ENCODE results near the gene GATM.
"Not testable (repeated sequence)": the region's sequence is repeated elsewhere in the genome, so short reads cannot be mapped to it uniquely, and the experiment has no call there.

The GATM gene

GRCh38 chr15:45347989-45348388 is 30.4 kb downstream of the GATM start:
- DNase-seq, result no peak

- DNase-seq, result no peak
Observed at GRCh38 chr15:45347033-45347432, 31.3 kb downstream of the GATM start.

GRCh38 chr15:45346381-45346780 is 32.0 kb downstream of the GATM start:
- no peak for DNase-seq

GRCh38 chr15:45343258-45343860 is 35.0 kb downstream of the GATM start:
- DNase-seq, result no peak

- DNase-seq, result no peak
Observed at GRCh38 chr15:45341790-45342189, 36.6 kb downstream of the GATM start.

- DNase-seq, result no peak
Observed at GRCh38 chr15:45340429-45340828, 37.9 kb downstream of the GATM start.

GRCh38 chr15:45338417-45338816 is 39.9 kb downstream of the GATM start:
- no peak for DNase-seq

GRCh38 chr15:45337224-45337623 is 41.1 kb downstream of the GATM start:
- DNase-seq, result no peak

GRCh38 chr15:45333550-45333949 is 44.8 kb downstream of the GATM start:
- DNase-seq, result no peak

GRCh38 chr15:45332694-45333093 is 45.6 kb downstream of the GATM start:
- DNase-seq, result no peak

GRCh38 chr15:45331972-45332371 is 46.4 kb downstream of the GATM start:
- no peak for DNase-seq

- DNase-seq, result no peak
Observed at GRCh38 chr15:45328663-45329062, 49.7 kb downstream of the GATM start.

- no peak for DNase-seq
Observed at GRCh38 chr15:45326741-45327140, 51.6 kb downstream of the GATM start.

- DNase-seq, result no peak
Observed at GRCh38 chr15:45326280-45326679, 52.1 kb downstream of the GATM start.

- DNase-seq, result no peak
Observed at GRCh38 chr15:45320581-45321205, 57.7 kb downstream of the GATM start.

GRCh38 chr15:45319472-45320214 is 58.7 kb downstream of the GATM start:
- DNase-seq, result no peak

- no peak for DNase-seq
Observed at GRCh38 chr15:45314960-45315359, 63.4 kb downstream of the GATM start.

- DNase-seq, result not testable (repeated sequence)
Observed at GRCh38 chr15:45314117-45314516, 64.2 kb downstream of the GATM start.
